ENCODE data around the gene KIN. TPM values are rescaled to one million over a fixed set of nuclear protein-coding genes. Genes with fewer than 3 reads are reported as not detected.

KIN gene
- polyA plus RNA-seq: 14.7 TPM
- long read RNA-seq, donor 1, full-length matches to known transcripts: 1 of 1 reads
- long read RNA-seq, donor 1, partial matches to known transcripts: 0 of 1 reads
- long read RNA-seq, donor 1, other reads (novel, unspliced or antisense): 0 of 1 reads
- long read RNA-seq, donor 2, full-length matches to known transcripts: 3 of 3 reads
- long read RNA-seq, donor 2, partial matches to known transcripts: 0 of 3 reads
- long read RNA-seq, donor 2, other reads (novel, unspliced or antisense): 0 of 3 reads
- long read RNA-seq, donor 3: 0 reads
- long read RNA-seq, donor 4: 0 reads
- long read RNA-seq, donor 5, full-length matches to known transcripts: 3 of 3 reads
- long read RNA-seq, donor 5, partial matches to known transcripts: 0 of 3 reads
- long read RNA-seq, donor 5, other reads (novel, unspliced or antisense): 0 of 3 reads
- long read RNA-seq, donor 6, full-length matches to known transcripts: 1 of 1,324 reads
- long read RNA-seq, donor 6, partial matches to known transcripts: 989 of 1,324 reads
- long read RNA-seq, donor 6, other reads (novel, unspliced or antisense): 334 of 1,324 reads
- long read RNA-seq, donor 7, partial matches to known transcripts: 5 of 6 reads
- long read RNA-seq, donor 7, other reads (novel, unspliced or antisense): 0 of 6 reads
- long read RNA-seq, donor 8, full-length matches to known transcripts: 2 of 1,141 reads
- long read RNA-seq, donor 8, partial matches to known transcripts: 798 of 1,141 reads
- long read RNA-seq, donor 8, other reads (novel, unspliced or antisense): 341 of 1,141 reads
- long read RNA-seq, donor 9, full-length matches to known transcripts: 2 of 2 reads
- long read RNA-seq, donor 9, partial matches to known transcripts: 0 of 2 reads
- long read RNA-seq, donor 9, other reads (novel, unspliced or antisense): 0 of 2 reads
- long read RNA-seq, donor 10, full-length matches to known transcripts: 4 of 10 reads
- long read RNA-seq, donor 10, partial matches to known transcripts: 6 of 10 reads
- long read RNA-seq, donor 10, other reads (novel, unspliced or antisense): 0 of 10 reads
- long read RNA-seq, donor 11, full-length matches to known transcripts: 5 of 5 reads
- long read RNA-seq, donor 11, partial matches to known transcripts: 0 of 5 reads
- long read RNA-seq, donor 11, other reads (novel, unspliced or antisense): 0 of 5 reads

DNA sequence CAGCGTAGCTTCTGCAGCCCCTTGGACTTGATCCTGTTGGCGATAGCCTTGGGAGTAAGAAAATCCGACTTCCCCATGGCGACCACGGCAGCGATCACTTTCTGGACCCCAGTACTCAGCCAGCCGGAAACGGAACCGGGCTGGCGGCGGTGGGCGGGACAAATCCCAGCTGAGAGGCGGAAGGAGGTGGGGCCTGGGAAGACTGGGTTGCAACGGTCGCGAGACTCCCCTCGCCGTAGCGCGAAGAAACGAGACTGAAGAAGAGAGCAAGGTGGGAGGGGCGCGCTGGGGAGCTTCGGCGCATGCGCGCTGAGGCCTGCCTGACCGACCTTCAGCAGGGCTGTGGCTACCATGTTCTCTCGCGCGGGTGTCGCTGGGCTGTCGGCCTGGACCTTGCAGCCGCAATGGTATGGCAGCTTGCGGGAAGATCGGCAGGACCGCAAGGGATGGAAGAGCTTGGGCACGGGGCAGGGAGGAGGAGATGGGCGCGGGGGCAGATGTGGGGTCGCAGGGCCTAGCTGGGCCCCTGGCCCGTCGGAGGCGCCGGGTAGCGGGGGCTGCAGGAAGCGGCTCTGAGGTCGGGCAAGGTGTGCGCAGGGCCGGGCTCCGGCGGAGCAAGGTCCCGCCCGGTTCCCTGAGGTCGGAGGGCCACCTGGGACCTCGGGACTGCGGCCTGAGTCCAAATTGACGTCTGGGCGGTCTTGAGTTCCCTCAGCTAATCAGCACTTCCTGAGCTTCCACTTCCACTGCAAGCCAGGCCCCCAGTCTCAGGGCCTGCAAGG, at the start of gene KIN, which contains the start of gene ATP5F1C:
Gene KIN (minus strand): TSS at position 137 of the 782 bp plus-strand sequence. CDS start 60 bp downstream, at position 77.
Gene ATP5F1C (plus strand): TSS at position 321 of the 782 bp plus-strand sequence. CDS start 31 bp downstream, at position 352.
- Histone ChIP-seq H3K36me3 (ENCODE audit: control insufficient read depth, insufficient read depth, low read length) (peaks cover 12% of the 10 kb centered on the region), H3K9me3 (ENCODE audit: control insufficient read depth, low read depth, low read length) (no peaks in the 10 kb centered on the region), H3K27me3 (ENCODE audit: control insufficient read depth, insufficient read depth, low read length) (no peaks in the 10 kb centered on the region), H3K27ac (ENCODE audit: low read length) (peak within 1 kb of the TSS; percentile 71), H3K4me3 (ENCODE audit: low read length) (peak within 1 kb of the TSS; percentile 96), H3K4me1 (ENCODE audit: control insufficient read depth, insufficient read depth, low read length) (no peaks in the 10 kb centered on the region)
- DNase-seq: peak; percentile 98
- WGBS (ENCODE audit: insufficient coverage, low lambda C conversion rate): no CpG with 5 or more reads among the region's 59 CpGs

GRCh38 chr10:7836571-7836970, 48.8 kb upstream of the KIN start:
- Histone ChIP-seq H3K4me1 (ENCODE audit: control insufficient read depth, insufficient read depth, low read length) (no peaks in the 10 kb centered on the region), H3K27ac (ENCODE audit: low read length) (no peak overlapping the region), H3K4me3 (ENCODE audit: low read length) (no peak overlapping the region), H3K36me3 (ENCODE audit: control insufficient read depth, insufficient read depth, low read length) (no peaks in the 10 kb centered on the region), H3K9me3 (ENCODE audit: control insufficient read depth, low read depth, low read length) (no peaks in the 10 kb centered on the region), H3K27me3 (ENCODE audit: control insufficient read depth, insufficient read depth, low read length) (no peaks in the 10 kb centered on the region)
- DNase-seq: no peak
- 100% methylated on average over 1 of the region's 2 CpGs for WGBS (ENCODE audit: insufficient coverage, low lambda C conversion rate)

GRCh38 chr10:7834262-7834661, 46.5 kb upstream of the KIN start:
- H3K4me3 ChIP-seq (ENCODE audit: low read length): no peak overlapping the region
- H3K36me3 ChIP-seq (ENCODE audit: control insufficient read depth, insufficient read depth, low read length): peaks cover 2% of the 10 kb centered on the region
- no peaks in the 10 kb centered on the region for H3K4me1 ChIP-seq (ENCODE audit: control insufficient read depth, insufficient read depth, low read length)
- no peaks in the 10 kb centered on the region for H3K27me3 ChIP-seq (ENCODE audit: control insufficient read depth, insufficient read depth, low read length)
- WGBS (ENCODE audit: insufficient coverage, low lambda C conversion rate): no CpG with 5 or more reads among the region's 3 CpGs
- no peaks in the 10 kb centered on the region for H3K9me3 ChIP-seq (ENCODE audit: control insufficient read depth, low read depth, low read length)
- no peak overlapping the region for H3K27ac ChIP-seq (ENCODE audit: low read length)
- no peak for DNase-seq

GRCh38 chr10:7833210-7833609, 45.4 kb upstream of the KIN start:
- Histone ChIP-seq H3K4me1 (ENCODE audit: control insufficient read depth, insufficient read depth, low read length) (no peaks in the 10 kb centered on the region), H3K4me3 (ENCODE audit: low read length) (no peak overlapping the region), H3K36me3 (ENCODE audit: control insufficient read depth, insufficient read depth, low read length) (peaks cover 2% of the 10 kb centered on the region), H3K9me3 (ENCODE audit: control insufficient read depth, low read depth, low read length) (no peaks in the 10 kb centered on the region), H3K27me3 (ENCODE audit: control insufficient read depth, insufficient read depth, low read length) (no peaks in the 10 kb centered on the region), H3K27ac (ENCODE audit: low read length) (no peak overlapping the region)
- no peak for DNase-seq

GRCh38 chr10:7832060-7832459, 44.3 kb upstream of the KIN start:
- H3K27me3 ChIP-seq (ENCODE audit: control insufficient read depth, insufficient read depth, low read length): no peaks in the 10 kb centered on the region
- no peak for DNase-seq
- H3K4me3 ChIP-seq (ENCODE audit: low read length): no peak overlapping the region
- peaks cover 2% of the 10 kb centered on the region for H3K36me3 ChIP-seq (ENCODE audit: control insufficient read depth, insufficient read depth, low read length)
- H3K4me1 ChIP-seq (ENCODE audit: control insufficient read depth, insufficient read depth, low read length): no peaks in the 10 kb centered on the region
- WGBS (ENCODE audit: insufficient coverage, low lambda C conversion rate): 75% methylated on average over 1 of the region's 1 CpG
- H3K27ac ChIP-seq (ENCODE audit: low read length): no peak overlapping the region
- no peaks in the 10 kb centered on the region for H3K9me3 ChIP-seq (ENCODE audit: control insufficient read depth, low read depth, low read length)

DNA sequence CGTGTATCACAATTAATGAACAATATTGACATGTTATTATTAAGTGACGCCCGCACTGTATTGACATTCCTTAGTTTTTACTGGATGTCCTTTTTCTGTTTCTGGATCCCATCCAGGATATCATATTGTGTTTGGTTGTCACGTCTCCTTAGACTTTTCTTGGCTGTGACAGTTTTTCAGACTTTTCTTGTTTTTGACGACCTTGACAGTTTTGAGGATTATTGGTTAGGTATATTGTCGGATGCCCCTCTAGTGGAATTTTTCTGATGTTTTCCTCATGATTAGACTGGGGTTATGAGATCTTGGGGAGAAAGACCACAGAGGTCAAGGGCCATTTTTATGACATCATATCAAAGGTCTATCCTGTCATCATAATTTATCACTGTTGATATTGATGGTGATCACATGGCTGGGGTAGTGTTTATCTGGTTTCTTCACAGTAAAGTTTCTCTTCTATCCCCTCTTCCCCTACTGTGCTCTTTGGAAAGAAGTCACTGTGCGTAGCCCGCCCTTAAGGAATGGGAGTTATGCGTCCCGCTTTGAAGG, 41.6 kb upstream of the KIN start:
- no peak overlapping the region for H3K4me3 ChIP-seq (ENCODE audit: low read length)
- peaks cover 17% of the 10 kb centered on the region for H3K36me3 ChIP-seq (ENCODE audit: control insufficient read depth, insufficient read depth, low read length)
- no peak for DNase-seq
- no CpG with 5 or more reads among the region's 10 CpGs for WGBS (ENCODE audit: insufficient coverage, low lambda C conversion rate)
- no peaks in the 10 kb centered on the region for H3K4me1 ChIP-seq (ENCODE audit: control insufficient read depth, insufficient read depth, low read length)
- H3K27me3 ChIP-seq (ENCODE audit: control insufficient read depth, insufficient read depth, low read length): no peaks in the 10 kb centered on the region
- no peak overlapping the region for H3K27ac ChIP-seq (ENCODE audit: low read length)
- H3K9me3 ChIP-seq (ENCODE audit: control insufficient read depth, low read depth, low read length): no peaks in the 10 kb centered on the region

GRCh38 chr10:7826971-7827370, 39.2 kb upstream of the KIN start:
- H3K9me3 ChIP-seq (ENCODE audit: control insufficient read depth, low read depth, low read length): no peaks in the 10 kb centered on the region
- no peak overlapping the region for H3K27ac ChIP-seq (ENCODE audit: low read length)
- peaks cover 19% of the 10 kb centered on the region for H3K36me3 ChIP-seq (ENCODE audit: control insufficient read depth, insufficient read depth, low read length)
- DNase-seq: no peak
- WGBS (ENCODE audit: insufficient coverage, low lambda C conversion rate): no CpG with 5 or more reads among the region's 4 CpGs
- no peak overlapping the region for H3K4me3 ChIP-seq (ENCODE audit: low read length)
- no peaks in the 10 kb centered on the region for H3K27me3 ChIP-seq (ENCODE audit: control insufficient read depth, insufficient read depth, low read length)
- no peaks in the 10 kb centered on the region for H3K4me1 ChIP-seq (ENCODE audit: control insufficient read depth, insufficient read depth, low read length)

GRCh38 chr10:7824251-7824650, 36.5 kb upstream of the KIN start:
- H3K4me3 ChIP-seq (ENCODE audit: low read length): no peak overlapping the region
- H3K4me1 ChIP-seq (ENCODE audit: control insufficient read depth, insufficient read depth, low read length): no peaks in the 10 kb centered on the region
- no peaks in the 10 kb centered on the region for H3K27me3 ChIP-seq (ENCODE audit: control insufficient read depth, insufficient read depth, low read length)
- WGBS (ENCODE audit: insufficient coverage, low lambda C conversion rate): 86% methylated on average over 1 of the region's 3 CpGs
- no peaks in the 10 kb centered on the region for H3K9me3 ChIP-seq (ENCODE audit: control insufficient read depth, low read depth, low read length)
- DNase-seq: no peak
- H3K27ac ChIP-seq (ENCODE audit: low read length): no peak overlapping the region
- H3K36me3 ChIP-seq (ENCODE audit: control insufficient read depth, insufficient read depth, low read length): peaks cover 17% of the 10 kb centered on the region

DNA sequence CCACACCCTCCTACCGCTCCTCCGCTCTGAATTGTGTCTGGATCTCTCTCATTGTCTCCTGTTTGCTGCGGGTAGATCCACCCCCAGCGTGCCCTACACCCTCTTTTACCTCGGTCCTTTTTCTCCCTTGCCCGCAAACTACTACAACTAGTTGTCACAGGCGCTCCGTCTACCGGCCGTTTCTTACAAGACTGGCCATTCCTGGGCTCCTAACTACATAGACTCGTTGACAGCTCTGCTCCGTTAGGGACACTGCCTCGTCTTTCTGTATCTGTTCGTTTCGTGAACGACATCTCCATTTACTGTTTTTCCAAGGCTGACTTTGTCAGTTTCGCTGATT, 31.3 kb upstream of the KIN start:
- no peak overlapping the region for H3K27ac ChIP-seq (ENCODE audit: low read length)
- WGBS (ENCODE audit: insufficient coverage, low lambda C conversion rate): no CpG with 5 or more reads among the region's 17 CpGs
- no peaks in the 10 kb centered on the region for H3K27me3 ChIP-seq (ENCODE audit: control insufficient read depth, insufficient read depth, low read length)
- DNase-seq: peak in 1 of 2 donors; percentile 47
- H3K36me3 ChIP-seq (ENCODE audit: control insufficient read depth, insufficient read depth, low read length): no peaks in the 10 kb centered on the region
- H3K4me1 ChIP-seq (ENCODE audit: control insufficient read depth, insufficient read depth, low read length): peaks cover 3% of the 10 kb centered on the region
- H3K4me3 ChIP-seq (ENCODE audit: low read length): peak overlapping the region; percentile 95
- H3K9me3 ChIP-seq (ENCODE audit: control insufficient read depth, low read depth, low read length): no peaks in the 10 kb centered on the region

Measured in large intestine (tissue), 12 donors.